Duodenal mucosa (tissue), 2 donors: ENCODE data around the gene PPM1A.

Source experiments
- H3K27ac ChIP-seq: one replicate; pipeline ENCODE4 v1.7.0; 2013; ENCODE audit warnings: low read depth, low read length
- H3K27me3 ChIP-seq, 2 donors: one replicate each; pipeline ENCODE4 v1.7.0; 2013; ENCODE audit warnings: low read length in 2 of 2, control low read depth in 1 of 2; ENCODE audit not compliant: insufficient read depth in 2 of 2, control insufficient read depth in 1 of 2
- H3K36me3 ChIP-seq, 2 donors: one replicate each; pipeline ENCODE4 v1.7.0; 2013; ENCODE audit warnings: low read length in 2 of 2, control low read depth in 1 of 2; ENCODE audit not compliant: insufficient read depth in 2 of 2, control insufficient read depth in 1 of 2
- H3K4me1 ChIP-seq, 2 donors: one replicate each; pipeline ENCODE4 v1.7.0; 2013; ENCODE audit warnings: low read length in 2 of 2, control low read depth in 1 of 2; ENCODE audit not compliant: insufficient read depth in 2 of 2, control insufficient read depth in 1 of 2
- H3K4me3 ChIP-seq, 2 donors: one replicate each; pipeline ENCODE4 v1.7.0; 2013; ENCODE audit warnings: low read length in 2 of 2, low read depth in 1 of 2
- H3K9ac ChIP-seq, 2 donors: one replicate each; pipeline ENCODE4 v1.7.0; 2013; ENCODE audit warnings: low read length in 2 of 2, low read depth in 1 of 2
- H3K9me3 ChIP-seq, 2 donors: one replicate each; pipeline ENCODE4 v1.7.0; 2013; ENCODE audit warnings: low read length in 2 of 2, control low read depth in 1 of 2; ENCODE audit not compliant: control insufficient read depth in 1 of 2

Gene PPM1A

GRCh38 chr14:60288279-60288678, 39.3 kb downstream of the PPM1A start:
- Histone ChIP-seq H3K27me3 (no peaks in the 10 kb centered on the region), H3K4me3 (no peak overlapping the region), H3K27ac (no peak overlapping the region), H3K4me1 (no peaks in the 10 kb centered on the region), H3K9me3 (no peaks in the 10 kb centered on the region), H3K36me3 (peaks cover 4 to 41% of the 10 kb centered on the region in 2 donors), H3K9ac (no peak overlapping the region)

GRCh38 chr14:60294411-60295069, 45.5 kb downstream of the PPM1A start:
- Histone ChIP-seq H3K27me3 (no peaks in the 10 kb centered on the region), H3K9me3 (no peaks in the 10 kb centered on the region), H3K9ac (no peak overlapping the region), H3K36me3 (peaks cover 0 to 30% of the 10 kb centered on the region in 2 donors), H3K27ac (no peak overlapping the region), H3K4me1 (no peaks in the 10 kb centered on the region), H3K4me3 (no peak overlapping the region)

- H3K9me3 ChIP-seq, result no peaks in the 10 kb centered on the region
- no peak overlapping the region for H3K9ac ChIP-seq
- H3K27me3 ChIP-seq, result no peaks in the 10 kb centered on the region
- peaks cover 0 to 4% of the 10 kb centered on the region in 2 donors for H3K36me3 ChIP-seq
- H3K27ac ChIP-seq, result no peak overlapping the region
- H3K4me3 ChIP-seq, result no peak overlapping the region
- no peaks in the 10 kb centered on the region for H3K4me1 ChIP-seq
Observed at GRCh38 chr14:60300019-60300418, 51.0 kb downstream of the PPM1A start.

GRCh38 chr14:60301685-60302084, 52.7 kb downstream of the PPM1A start:
- H3K4me1 ChIP-seq, result no peaks in the 10 kb centered on the region
- no peak overlapping the region for H3K9ac ChIP-seq
- H3K27me3 ChIP-seq, result no peaks in the 10 kb centered on the region
- H3K36me3 ChIP-seq, result peaks cover 0 to 4% of the 10 kb centered on the region in 2 donors
- H3K27ac ChIP-seq, result no peak overlapping the region
- H3K4me3 ChIP-seq, result no peak overlapping the region
- H3K9me3 ChIP-seq, result no peaks in the 10 kb centered on the region

GRCh38 chr14:60302663-60303062, 53.6 kb downstream of the PPM1A start:
- Histone ChIP-seq H3K9me3 (no peaks in the 10 kb centered on the region), H3K4me3 (no peak overlapping the region), H3K4me1 (no peaks in the 10 kb centered on the region), H3K27me3 (no peaks in the 10 kb centered on the region), H3K9ac (no peak overlapping the region), H3K36me3 (peaks cover 0 to 4% of the 10 kb centered on the region in 2 donors), H3K27ac (no peak overlapping the region)

- H3K9ac ChIP-seq, result no peak overlapping the region
Observed at GRCh38 chr14:60303745-60304144, 54.7 kb downstream of the PPM1A start.

GRCh38 chr14:60304509-60304908, 55.5 kb downstream of the PPM1A start:
- Histone ChIP-seq H3K9me3 (no peaks in the 10 kb centered on the region), H3K27me3 (no peaks in the 10 kb centered on the region), H3K4me1 (no peaks in the 10 kb centered on the region), H3K4me3 (no peak overlapping the region), H3K27ac (no peak overlapping the region), H3K9ac (no peak overlapping the region), H3K36me3 (no peaks in the 10 kb centered on the region)

More at GRCh38 chr14:60303745-60304144, 54.7 kb downstream of the PPM1A start:
- no peaks in the 10 kb centered on the region for H3K27me3 ChIP-seq
- no peak overlapping the region for H3K4me3 ChIP-seq
- no peak overlapping the region for H3K27ac ChIP-seq
- no peaks in the 10 kb centered on the region for H3K9me3 ChIP-seq
- peaks cover 0 to 4% of the 10 kb centered on the region in 2 donors for H3K36me3 ChIP-seq
- H3K4me1 ChIP-seq, result no peaks in the 10 kb centered on the region

GRCh38 chr14:60309867-60310552, 61.0 kb downstream of the PPM1A start:
- H3K36me3 ChIP-seq, result no peaks in the 10 kb centered on the region
- H3K4me1 ChIP-seq, result no peaks in the 10 kb centered on the region
- no peak overlapping the region for H3K27ac ChIP-seq
- H3K9me3 ChIP-seq, result no peaks in the 10 kb centered on the region
- H3K27me3 ChIP-seq, result peaks cover 0 to 4% of the 10 kb centered on the region in 2 donors
- H3K4me3 ChIP-seq, result no peak overlapping the region
- H3K9ac ChIP-seq, result no peak overlapping the region

GRCh38 chr14:60311417-60311816, 62.4 kb downstream of the PPM1A start:
- peaks cover 0 to 4% of the 10 kb centered on the region in 2 donors for H3K27me3 ChIP-seq
- no peaks in the 10 kb centered on the region for H3K9me3 ChIP-seq
- no peaks in the 10 kb centered on the region for H3K4me1 ChIP-seq
- H3K9ac ChIP-seq, result no peak overlapping the region
- no peak overlapping the region for H3K4me3 ChIP-seq
- no peak overlapping the region for H3K27ac ChIP-seq
- H3K36me3 ChIP-seq, result no peaks in the 10 kb centered on the region

GRCh38 chr14:60313093-60313492, 64.1 kb downstream of the PPM1A start:
- Histone ChIP-seq H3K4me1 (no peaks in the 10 kb centered on the region), H3K9me3 (no peaks in the 10 kb centered on the region), H3K36me3 (no peaks in the 10 kb centered on the region), H3K4me3 (no peak overlapping the region), H3K27me3 (peaks cover 0 to 12% of the 10 kb centered on the region in 2 donors), H3K9ac (no peak overlapping the region), H3K27ac (no peak overlapping the region)
